Measurements from ENCODE around the gene MAGI2.
"Not testable (repeated sequence)": the region's sequence is repeated elsewhere in the genome, so short reads cannot be mapped to it uniquely, and the experiment has no call there.

Gene MAGI2

GRCh38 chr7:78254726-78255055, 1198.8 kb downstream of the MAGI2 start:
- DNase-seq (ENCODE audit: low spot score) = no peak
- TF ChIP-seq CTCF (IDR thresholded peaks at IDR 0.05; ENCODE audit: borderline replicate concordance, control extremely low read depth, extremely low read depth, insufficient read depth, missing control alignments) = no peak
- in situ Hi-C loops (cut with MboI; ENCODE audit: low sequenced_read_pairs, unreplicated experiment) = no loop called here

DNA sequence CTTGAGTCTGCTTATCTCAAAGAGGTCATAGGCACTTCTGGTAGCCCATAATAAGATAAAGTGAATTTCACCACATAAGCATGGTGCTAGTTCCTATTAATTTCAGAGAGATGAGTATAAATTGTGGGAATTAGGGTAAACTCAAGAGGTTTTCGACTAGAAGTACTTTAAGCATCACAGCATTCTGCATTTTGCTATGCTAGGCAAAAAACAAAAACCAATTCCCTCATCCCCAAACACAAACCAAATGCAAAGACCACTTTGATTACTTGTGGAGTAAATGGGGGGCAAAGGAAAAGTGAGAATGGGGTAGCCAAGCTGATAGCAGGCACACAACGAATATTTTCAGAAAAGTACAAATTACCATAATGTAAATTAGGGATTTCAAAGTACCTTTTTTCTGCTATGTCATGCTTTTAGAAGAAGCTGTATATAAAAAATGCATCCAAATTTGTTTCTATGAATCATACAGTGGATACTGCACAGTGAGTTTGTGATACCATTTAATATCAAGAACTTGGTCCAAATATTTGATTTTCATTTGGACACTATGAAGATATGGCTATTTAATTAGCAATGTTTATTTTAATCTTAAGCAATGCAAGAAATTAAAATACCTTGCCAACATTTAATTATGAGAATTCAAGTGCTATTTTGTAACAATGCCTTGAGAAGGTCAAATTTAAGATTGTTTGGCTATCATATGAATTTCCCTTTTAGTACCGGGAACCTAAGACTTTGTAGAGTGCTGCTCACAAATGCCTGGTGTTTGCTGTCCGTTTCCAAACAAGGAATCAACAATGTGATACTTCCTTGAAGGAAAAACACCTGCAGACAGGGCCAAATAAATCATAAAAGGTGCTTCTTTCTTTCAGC, 1199.4 kb downstream of the MAGI2 start:
- TF ChIP-seq CTCF (IDR thresholded peaks at IDR 0.05; ENCODE audit: borderline replicate concordance, control extremely low read depth, extremely low read depth, insufficient read depth, missing control alignments) = no peak
- in situ Hi-C loops (cut with MboI; ENCODE audit: low sequenced_read_pairs, unreplicated experiment) = no loop called here
- no peak for DNase-seq (ENCODE audit: low spot score)

- no peak for DNase-seq (ENCODE audit: low spot score)
- TF ChIP-seq CTCF (IDR thresholded peaks at IDR 0.05; ENCODE audit: borderline replicate concordance, control extremely low read depth, extremely low read depth, insufficient read depth, missing control alignments) = no peak
- in situ Hi-C loops (cut with MboI; ENCODE audit: low sequenced_read_pairs, unreplicated experiment) = no loop called here
Measured at GRCh38 chr7:78248867-78249266, 1204.6 kb downstream of the MAGI2 start.

- TF ChIP-seq CTCF (IDR thresholded peaks at IDR 0.05; ENCODE audit: borderline replicate concordance, control extremely low read depth, extremely low read depth, insufficient read depth, missing control alignments) = no peak
- in situ Hi-C loops (cut with MboI; ENCODE audit: low sequenced_read_pairs, unreplicated experiment) = no loop called here
- no peak for DNase-seq (ENCODE audit: low spot score)
Measured at GRCh38 chr7:78247910-78248689, 1205.4 kb downstream of the MAGI2 start.

- DNase-seq (ENCODE audit: low spot score); in situ Hi-C loops (cut with MboI; ENCODE audit: low sequenced_read_pairs, unreplicated experiment): not testable (repeated sequence)
Measured at GRCh38 chr7:78240179-78240578, 1213.3 kb downstream of the MAGI2 start.

GRCh38 chr7:78234634-78235033, 1218.8 kb downstream of the MAGI2 start:
- in situ Hi-C loops (cut with MboI; ENCODE audit: low sequenced_read_pairs, unreplicated experiment) = no loop called here
- no peak for DNase-seq (ENCODE audit: low spot score)
- no peak for TF ChIP-seq CTCF (IDR thresholded peaks at IDR 0.05; ENCODE audit: borderline replicate concordance, control extremely low read depth, extremely low read depth, insufficient read depth, missing control alignments)

GRCh38 chr7:78232806-78233205, 1220.7 kb downstream of the MAGI2 start:
- DNase-seq (ENCODE audit: low spot score) = no peak
- in situ Hi-C loops (cut with MboI; ENCODE audit: low sequenced_read_pairs, unreplicated experiment) = no loop called here
- no peak for TF ChIP-seq CTCF (IDR thresholded peaks at IDR 0.05; ENCODE audit: borderline replicate concordance, control extremely low read depth, extremely low read depth, insufficient read depth, missing control alignments)

All from GM13976 (cell line).